ENCODE results near the gene HARS1. TPM values are rescaled to one million over a fixed set of nuclear protein-coding genes. Genes with fewer than 3 reads are reported as not detected.
A peak's percentile ranks its signal among the peaks of the same experiment; 100 is the strongest.

HARS1 gene
- total and polyA plus RNA-seq, 2 donors (not counting 3 experiments of a cell fraction or from before 2014, with no cell fraction given): 65.2 to 104 TPM

DNA sequence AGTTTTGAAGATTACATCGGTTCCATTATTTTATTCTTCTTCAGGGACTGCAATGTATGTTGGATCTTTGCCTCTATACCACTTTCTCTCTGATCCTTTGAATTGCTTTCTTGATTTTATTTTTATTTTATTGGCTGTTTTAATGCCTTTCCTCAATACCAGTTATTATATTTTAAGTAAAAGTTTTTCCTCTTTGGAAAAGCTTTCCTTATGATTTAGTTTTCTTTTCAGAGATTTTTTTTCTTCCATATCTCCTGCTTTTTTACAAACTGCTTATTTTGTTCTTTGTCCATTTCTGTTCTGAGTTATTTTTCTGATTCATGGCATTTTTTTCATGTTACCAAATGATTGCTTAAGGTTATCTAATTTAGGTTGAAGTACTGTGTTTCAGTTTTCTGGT lies 20.6 kb upstream of the HARS1 start:
- Histone ChIP-seq H2AFZ (ENCODE audit: low read depth, low read length) (no peak overlapping the region), H3K27ac (ENCODE audit: insufficient read depth, low read depth, low read length) (no peak overlapping the region), H3K4me3 (replicated peaks in 1 of 3; ENCODE audit: insufficient read depth in 1 of 3, low read depth in 1 of 3, low read length in 3 of 3) (no peak overlapping the region), H4K20me1 (replicated peaks; ENCODE audit: control insufficient read depth, extremely low read depth, insufficient read depth, low read length) (no peaks in the 10 kb centered on the region), H3K4me1 (ENCODE audit: control insufficient read depth, extremely low read depth, insufficient read depth, low read length) (peaks cover 10% of the 10 kb centered on the region), H3K27me3 (ENCODE audit: control insufficient read depth in 2 of 2, insufficient read depth in 2 of 2, low read length in 2 of 2) (no peaks in the 10 kb centered on the region), H3K9me3 (replicated peaks; ENCODE audit: control insufficient read depth, insufficient read depth, low read length) (no peaks in the 10 kb centered on the region), H3K79me2 (ENCODE audit: control insufficient read depth, insufficient read depth, low read length) (no peaks in the 10 kb centered on the region), H3K4me2 (ENCODE audit: insufficient read depth, low read length) (peak overlapping the region; percentile 98), H3K9me1 (replicated peaks; ENCODE audit: control insufficient read depth, extremely low read depth, insufficient read depth, low read length) (no peaks in the 10 kb centered on the region), H3K36me3 (ENCODE audit: control insufficient read depth in 2 of 2, extremely low read depth in 1 of 2, insufficient read depth in 2 of 2, low read length in 2 of 2) (no peaks in the 10 kb centered on the region), H3K9ac (replicated peaks; ENCODE audit: extremely low read depth, insufficient read depth, low read length) (no peak overlapping the region)
- dilution Hi-C loops (cut with MboI; ENCODE audit: extremely low pct_ligation_motif_present, low sequenced_read_pairs) (no loop called here), intact Hi-C loops (cut with micrococcal nuclease) (loop anchor here (1.0 to 5.0 kb wide), 5 partner anchors 11 to 851 kb away; partner anchors contain the start of genes HARS1, HARS2, IK and NDUFA2)
- ChIA-PET POLR2A (no interaction called here), CTCF (interaction anchor here (0.9 to 3.1 kb wide), 6 partner anchors 9 to 339 kb away, joined by 5 to 13 read pairs (median 10); partner anchors contain the start of gene ZMAT2)
- DNase-seq (ENCODE audit: low read depth, low spot score) (no peak), FAIRE-seq (no peak)
- no peak for TF ChIP-seq POLR2A (IDR thresholded peaks at IDR 0.05; ENCODE audit: low read depth, low read length)
- TF ChIP-seq JUN (IDR thresholded peaks at IDR 0.05; ENCODE audit: borderline replicate concordance, insufficient read depth, insufficient read length, low read depth): no peak
- no peak for TF ChIP-seq FOS (IDR thresholded peaks at IDR 0.05; ENCODE audit: borderline replicate concordance, insufficient read depth, low read length)
- no peak for TF ChIP-seq EZH2 (IDR thresholded peaks at IDR 0.05; ENCODE audit: borderline replicate concordance, low read depth, low read length, severe bottlenecking)
- TF ChIP-seq GATA2 (IDR thresholded peaks at IDR 0.05; ENCODE audit: insufficient read depth, insufficient read length, low read depth, low read length): no peak
- TF ChIP-seq MYC (IDR thresholded peaks at IDR 0.05; ENCODE audit: low read depth, low read length): no peak
- TF ChIP-seq, protein P1, sequence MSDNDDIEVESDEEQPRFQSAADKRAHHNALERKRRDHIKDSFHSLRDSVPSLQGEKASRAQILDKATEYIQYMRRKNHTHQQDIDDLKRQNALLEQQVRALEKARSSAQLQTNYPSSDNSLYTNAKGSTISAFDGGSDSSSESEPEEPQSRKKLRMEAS (IDR thresholded peaks at IDR 0.05; ENCODE audit: insufficient read depth, insufficient read length): no peak
- no peak for TF ChIP-seq CTCF (IDR thresholded peaks at IDR 0.05; ENCODE audit: extremely low read depth in 1 of 2, insufficient read depth in 1 of 2, low read depth in 1 of 2, low read length in 2 of 2)
- TF ChIP-seq POLR2AphosphoS5 (IDR thresholded peaks at IDR 0.05; ENCODE audit: insufficient read depth, low read depth, low read length): no peak
- no TSS peak for BruUV-seq (replicated peaks)
